GM20000 (cell line): ENCODE measurements around the gene NR1D2.
"Not testable (repeated sequence)": the region's sequence is repeated elsewhere in the genome, so short reads cannot be mapped to it uniquely, and the experiment has no call there.

Source experiments
- DNase-seq: peaks from one replicate; pipeline ENCODE4 v3.0.0; 2012; ENCODE audit warnings: low spot score
- TF ChIP-seq, protein P1 (sequence below): IDR thresholded peaks from 2 replicates; pipeline ENCODE4 v1.5.1; 2012; ENCODE audit warnings: mild to moderate bottlenecking, control low read depth; ENCODE audit errors: extremely low read depth, missing control alignments

The NR1D2 gene

DNA sequence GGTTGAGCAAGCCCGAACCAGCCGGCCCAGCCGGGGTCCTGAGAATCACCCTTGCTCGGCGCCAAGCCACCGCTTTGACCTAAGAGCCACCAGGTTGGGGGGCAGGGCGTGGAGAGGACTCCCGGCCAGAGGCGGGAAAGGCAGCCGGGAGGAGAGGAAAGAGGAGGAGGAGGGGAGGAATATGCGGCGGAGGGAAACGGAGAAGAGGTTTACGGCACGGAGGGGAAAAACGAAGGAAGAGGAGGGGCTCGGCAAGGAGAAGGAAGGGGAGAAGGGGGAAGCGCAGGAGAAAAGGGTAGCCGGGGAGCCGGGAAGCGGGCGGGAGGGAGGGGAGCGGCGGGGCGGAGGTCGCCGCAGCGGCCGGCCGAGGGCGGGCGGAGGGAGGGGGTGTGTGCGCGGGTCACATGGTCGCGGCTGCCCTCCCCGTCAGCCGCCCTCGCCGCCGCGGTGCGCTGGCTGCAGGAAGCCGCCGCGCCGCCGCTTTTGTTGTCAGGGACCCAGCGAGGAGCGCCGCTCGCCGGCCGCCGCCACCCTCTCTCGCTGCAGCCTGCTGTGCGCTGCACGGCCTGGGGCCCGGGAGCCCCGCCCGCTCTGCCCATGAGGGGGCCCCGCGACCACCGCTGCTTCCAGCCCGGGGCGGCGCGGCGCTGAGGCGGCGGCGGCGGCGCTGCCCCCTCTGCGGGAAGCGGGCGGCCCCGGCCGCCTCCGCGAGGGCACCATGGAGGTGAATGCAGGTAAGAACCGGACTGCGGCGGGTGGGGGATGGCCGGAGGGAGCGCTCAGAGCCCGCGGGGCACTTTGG, at the start of gene NR1D2:
Gene NR1D2, plus strand, starts transcription at position 426 of the 802 bp plus-strand sequence. Its CDS starts 293 bp downstream, at position 719.
- TF ChIP-seq, protein P1, sequence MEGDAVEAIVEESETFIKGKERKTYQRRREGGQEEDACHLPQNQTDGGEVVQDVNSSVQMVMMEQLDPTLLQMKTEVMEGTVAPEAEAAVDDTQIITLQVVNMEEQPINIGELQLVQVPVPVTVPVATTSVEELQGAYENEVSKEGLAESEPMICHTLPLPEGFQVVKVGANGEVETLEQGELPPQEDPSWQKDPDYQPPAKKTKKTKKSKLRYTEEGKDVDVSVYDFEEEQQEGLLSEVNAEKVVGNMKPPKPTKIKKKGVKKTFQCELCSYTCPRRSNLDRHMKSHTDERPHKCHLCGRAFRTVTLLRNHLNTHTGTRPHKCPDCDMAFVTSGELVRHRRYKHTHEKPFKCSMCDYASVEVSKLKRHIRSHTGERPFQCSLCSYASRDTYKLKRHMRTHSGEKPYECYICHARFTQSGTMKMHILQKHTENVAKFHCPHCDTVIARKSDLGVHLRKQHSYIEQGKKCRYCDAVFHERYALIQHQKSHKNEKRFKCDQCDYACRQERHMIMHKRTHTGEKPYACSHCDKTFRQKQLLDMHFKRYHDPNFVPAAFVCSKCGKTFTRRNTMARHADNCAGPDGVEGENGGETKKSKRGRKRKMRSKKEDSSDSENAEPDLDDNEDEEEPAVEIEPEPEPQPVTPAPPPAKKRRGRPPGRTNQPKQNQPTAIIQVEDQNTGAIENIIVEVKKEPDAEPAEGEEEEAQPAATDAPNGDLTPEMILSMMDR = peak; percentile 3
- peak; percentile 92 for DNase-seq

DNA sequence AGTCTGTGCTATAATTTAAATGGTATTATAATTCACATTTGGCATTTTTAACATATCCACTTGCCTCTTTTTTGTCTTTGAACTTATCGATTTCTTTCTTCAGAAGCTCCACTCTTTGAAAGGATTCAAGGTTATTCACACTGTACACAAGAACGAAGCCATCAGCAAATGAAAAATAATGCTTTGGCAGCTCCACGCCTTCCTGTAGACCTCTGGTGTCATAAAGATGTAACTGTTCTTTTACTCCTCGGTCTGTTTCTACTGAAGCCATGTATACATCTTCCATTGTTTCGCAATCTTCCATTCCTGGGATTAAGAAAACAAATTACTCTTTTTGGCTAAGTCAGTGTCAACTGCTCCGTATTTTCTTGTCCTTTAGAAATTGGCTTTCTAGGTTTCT, 44.3 kb upstream of the NR1D2 start:
- DNase-seq = no peak
- TF ChIP-seq, protein P1 = no peak

DNA sequence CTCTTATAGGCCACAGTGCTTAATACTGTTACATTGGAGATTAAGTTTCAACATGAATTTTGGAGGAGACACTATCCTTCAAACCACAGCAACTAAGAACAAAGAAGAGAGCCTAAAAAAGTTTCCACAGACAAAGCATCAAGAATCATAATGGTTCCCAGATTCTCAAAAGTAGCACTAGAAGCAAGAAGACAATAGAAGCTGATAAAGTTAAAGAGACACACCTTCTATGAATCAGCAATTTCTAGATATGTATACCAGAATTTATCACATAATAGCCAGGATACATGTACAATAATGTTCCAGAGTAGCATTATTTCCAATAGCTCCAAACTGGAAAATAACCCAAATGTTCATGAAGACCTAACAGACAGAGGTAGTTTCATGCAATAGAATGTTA, 40.5 kb upstream of the NR1D2 start:
- TF ChIP-seq, protein P1 = no peak
- no peak for DNase-seq

DNA sequence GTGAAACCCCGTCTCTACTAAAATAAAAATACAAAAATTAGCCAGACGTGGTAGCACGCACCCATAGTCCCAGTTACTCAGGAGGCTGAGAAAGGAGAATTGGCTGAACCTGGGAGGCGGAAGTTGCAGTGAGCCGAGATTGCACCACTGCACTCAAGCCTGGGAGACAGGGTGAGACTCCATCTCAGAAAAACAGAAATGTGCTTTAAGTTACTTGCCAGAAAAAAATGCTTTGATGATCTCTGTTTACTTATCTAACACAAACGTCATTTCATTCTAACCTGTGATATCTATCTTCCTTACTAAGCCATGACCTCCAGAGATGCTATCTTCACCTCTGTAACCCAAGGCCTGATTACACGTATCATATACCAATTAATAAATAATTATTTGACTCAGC, 35.7 kb upstream of the NR1D2 start:
- TF ChIP-seq, protein P1 = no peak
- no peak for DNase-seq

DNA sequence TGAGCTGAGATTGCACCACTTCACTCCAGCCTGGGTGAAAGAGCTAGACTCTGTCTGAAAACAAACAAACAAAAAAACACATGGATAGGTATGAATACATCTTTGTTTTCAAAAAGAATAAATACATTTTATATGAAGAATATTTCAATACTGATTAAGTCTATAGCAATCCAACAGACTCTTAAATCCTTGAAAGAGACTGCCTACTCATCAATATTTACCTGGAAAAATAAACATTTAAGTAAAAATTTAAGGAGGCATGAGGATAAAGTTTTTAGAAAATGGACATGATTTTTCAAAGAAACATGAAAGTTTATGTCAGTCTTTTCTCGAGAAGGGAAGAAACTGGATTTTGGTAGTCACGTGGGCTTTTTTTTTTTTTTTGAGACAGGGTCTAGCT, 33.7 kb upstream of the NR1D2 start:
- TF ChIP-seq, protein P1 = no peak
- no peak for DNase-seq

DNA sequence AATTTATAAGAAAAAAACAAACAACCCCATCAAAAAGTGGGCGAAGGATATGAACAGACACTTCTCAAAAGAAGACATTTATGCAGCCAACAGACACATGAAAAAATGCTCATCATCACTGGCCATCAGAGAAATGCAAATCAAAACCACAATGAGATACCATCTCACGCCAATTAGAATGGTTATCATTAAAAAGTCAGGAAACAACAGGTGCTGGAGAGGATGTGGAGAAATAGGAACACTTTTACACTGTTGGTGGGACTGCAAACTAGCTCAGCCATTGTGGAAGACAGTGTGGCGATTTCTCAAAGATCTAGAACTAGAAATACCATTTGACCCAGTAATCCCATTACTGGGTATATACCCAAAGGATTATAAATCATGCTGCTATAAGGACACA, 32.8 kb upstream of the NR1D2 start:
- DNase-seq = not testable (repeated sequence)

DNA sequence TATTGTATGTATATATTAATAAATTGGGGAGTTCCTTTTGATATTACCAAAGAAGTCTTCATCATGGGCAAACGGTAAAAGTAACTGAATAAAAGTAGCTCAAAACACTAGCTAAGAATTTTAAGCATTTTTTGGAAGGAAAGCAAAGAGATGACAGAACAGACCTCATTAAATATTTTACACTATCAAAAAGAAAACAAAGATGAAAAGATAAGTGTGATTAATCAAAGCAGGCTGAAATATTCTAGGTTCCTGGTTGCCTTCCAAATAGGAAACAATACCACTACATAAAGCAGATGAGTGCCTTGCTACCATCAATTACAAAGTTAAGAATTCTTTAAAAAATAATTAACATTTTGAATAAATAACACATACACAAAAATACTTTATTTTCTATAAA, 31.9 kb upstream of the NR1D2 start:
- TF ChIP-seq, protein P1 = no peak
- no peak for DNase-seq
